ENCODE results near the gene COL8A1. TPM values are rescaled to one million over a fixed set of nuclear protein-coding genes. Genes with fewer than 3 reads are reported as not detected.

COL8A1 gene
- total RNA-seq, 2 donors from 2014 or later, result 0.10 TPM; not detected in 1

- no peaks in the 10 kb centered on the region for H3K4me1 Mint-ChIP-seq (ENCODE audit: low read depth in 2 of 2)
- no peaks in the 10 kb centered on the region for H3K36me3 Mint-ChIP-seq
- H3K27me3 Mint-ChIP-seq, result peaks cover 5 to 8% of the 10 kb centered on the region in 2 donors
- ATAC-seq, result peak in 1 of 2 donors; percentile 61
- DNase-seq (ENCODE audit: low spot score), result no peak
- H3K9me3 Mint-ChIP-seq, result no peaks in the 10 kb centered on the region
- H3K4me3 Mint-ChIP-seq, result no peak overlapping the region
- no peak overlapping the region for H3K27ac Mint-ChIP-seq
Observed at GRCh38 chr3:99753268-99753975, 115.0 kb downstream of the COL8A1 start.

- no peak overlapping the region for H3K4me3 Mint-ChIP-seq
- H3K9me3 Mint-ChIP-seq, result no peaks in the 10 kb centered on the region
- H3K27me3 Mint-ChIP-seq, result peaks cover 12 to 15% of the 10 kb centered on the region in 2 donors
- H3K27ac Mint-ChIP-seq, result no peak overlapping the region
- ATAC-seq (no peak), DNase-seq (ENCODE audit: low spot score) (no peak)
- H3K36me3 Mint-ChIP-seq, result no peaks in the 10 kb centered on the region
- no peaks in the 10 kb centered on the region for H3K4me1 Mint-ChIP-seq (ENCODE audit: low read depth in 2 of 2)
Observed at GRCh38 chr3:99755831-99756230, 117.4 kb downstream of the COL8A1 start.

GRCh38 chr3:99757966-99758365 is 119.6 kb downstream of the COL8A1 start:
- no peaks in the 10 kb centered on the region for H3K36me3 Mint-ChIP-seq
- no peak for ATAC-seq
- peaks cover 7 to 15% of the 10 kb centered on the region in 2 donors for H3K27me3 Mint-ChIP-seq
- H3K9me3 Mint-ChIP-seq, result no peaks in the 10 kb centered on the region
- no peak for DNase-seq (ENCODE audit: low spot score)
- H3K4me1 Mint-ChIP-seq (ENCODE audit: low read depth in 2 of 2), result no peaks in the 10 kb centered on the region
- H3K4me3 Mint-ChIP-seq, result no peak overlapping the region
- H3K27ac Mint-ChIP-seq, result no peak overlapping the region

GRCh38 chr3:99758502-99759177 is 120.2 kb downstream of the COL8A1 start:
- H3K4me3 Mint-ChIP-seq, result no peak overlapping the region
- peaks cover 7 to 15% of the 10 kb centered on the region in 2 donors for H3K27me3 Mint-ChIP-seq
- ATAC-seq (no peak), DNase-seq (ENCODE audit: low spot score) (no peak)
- no peaks in the 10 kb centered on the region for H3K36me3 Mint-ChIP-seq
- no peaks in the 10 kb centered on the region for H3K9me3 Mint-ChIP-seq
- H3K4me1 Mint-ChIP-seq (ENCODE audit: low read depth in 2 of 2), result no peaks in the 10 kb centered on the region
- H3K27ac Mint-ChIP-seq, result no peak overlapping the region

- Mint-ChIP-seq H3K27ac (no peak overlapping the region), H3K27me3 (peaks cover 7 to 15% of the 10 kb centered on the region in 2 donors), H3K9me3 (no peaks in the 10 kb centered on the region), H3K4me3 (no peak overlapping the region), H3K36me3 (no peaks in the 10 kb centered on the region), H3K4me1 (ENCODE audit: low read depth in 2 of 2) (no peaks in the 10 kb centered on the region)
- DNase-seq (ENCODE audit: low spot score), result no peak
- no peak for ATAC-seq
Observed at GRCh38 chr3:99760031-99760430, 121.6 kb downstream of the COL8A1 start.

- Mint-ChIP-seq H3K4me3 (no peak overlapping the region), H3K36me3 (no peaks in the 10 kb centered on the region), H3K27me3 (peaks cover 7 to 10% of the 10 kb centered on the region in 2 donors), H3K4me1 (ENCODE audit: low read depth in 2 of 2) (no peaks in the 10 kb centered on the region), H3K9me3 (no peaks in the 10 kb centered on the region), H3K27ac (no peak overlapping the region)
- DNase-seq (ENCODE audit: low spot score) (no peak), ATAC-seq (no peak)
Observed at GRCh38 chr3:99760629-99761028, 122.2 kb downstream of the COL8A1 start.

- ATAC-seq (no peak), DNase-seq (ENCODE audit: low spot score) (no peak)
- Mint-ChIP-seq H3K27ac (no peak overlapping the region), H3K36me3 (no peaks in the 10 kb centered on the region), H3K4me3 (no peak overlapping the region), H3K27me3 (peaks cover 7 to 10% of the 10 kb centered on the region in 2 donors), H3K4me1 (ENCODE audit: low read depth in 2 of 2) (no peaks in the 10 kb centered on the region), H3K9me3 (no peaks in the 10 kb centered on the region)
Observed at GRCh38 chr3:99761415-99762165, 123.2 kb downstream of the COL8A1 start.

- Mint-ChIP-seq H3K27me3 (peaks cover 7 to 10% of the 10 kb centered on the region in 2 donors), H3K4me1 (ENCODE audit: low read depth in 2 of 2) (no peaks in the 10 kb centered on the region), H3K27ac (no peak overlapping the region), H3K36me3 (no peaks in the 10 kb centered on the region), H3K9me3 (no peaks in the 10 kb centered on the region), H3K4me3 (no peak overlapping the region)
- DNase-seq (ENCODE audit: low spot score) (no peak), ATAC-seq (no peak)
Observed at GRCh38 chr3:99762901-99763300, 124.5 kb downstream of the COL8A1 start.

GRCh38 chr3:99764377-99764776 is 126.0 kb downstream of the COL8A1 start:
- DNase-seq (ENCODE audit: low spot score) (no peak), ATAC-seq (no peak)
- Mint-ChIP-seq H3K4me1 (ENCODE audit: low read depth in 2 of 2) (no peaks in the 10 kb centered on the region), H3K27ac (no peak overlapping the region), H3K9me3 (no peaks in the 10 kb centered on the region), H3K27me3 (peaks cover 7 to 9% of the 10 kb centered on the region in 2 donors), H3K36me3 (no peaks in the 10 kb centered on the region), H3K4me3 (no peak overlapping the region)

- DNase-seq (ENCODE audit: low spot score), result no peak
- no peaks in the 10 kb centered on the region for H3K4me1 Mint-ChIP-seq (ENCODE audit: low read depth in 2 of 2)
- no peak overlapping the region for H3K4me3 Mint-ChIP-seq
- H3K27ac Mint-ChIP-seq, result no peak overlapping the region
- H3K9me3 Mint-ChIP-seq, result no peaks in the 10 kb centered on the region
- no peaks in the 10 kb centered on the region for H3K36me3 Mint-ChIP-seq
- H3K27me3 Mint-ChIP-seq, result peaks cover 0 to 3% of the 10 kb centered on the region in 2 donors
- no peak for ATAC-seq
Observed at GRCh38 chr3:99765042-99765942, 126.9 kb downstream of the COL8A1 start.

- no peaks in the 10 kb centered on the region for H3K9me3 Mint-ChIP-seq
- peaks cover 6% of the 10 kb centered on the region in 2 donors for H3K27me3 Mint-ChIP-seq
- H3K4me3 Mint-ChIP-seq, result no peak overlapping the region
- H3K36me3 Mint-ChIP-seq, result no peaks in the 10 kb centered on the region
- DNase-seq (ENCODE audit: low spot score) (no peak), ATAC-seq (no peak)
- no peak overlapping the region for H3K27ac Mint-ChIP-seq
- H3K4me1 Mint-ChIP-seq (ENCODE audit: low read depth in 2 of 2), result no peaks in the 10 kb centered on the region
Observed at GRCh38 chr3:99767291-99767690, 128.9 kb downstream of the COL8A1 start.

GRCh38 chr3:99768126-99768525 is 129.7 kb downstream of the COL8A1 start:
- Mint-ChIP-seq H3K27me3 (peaks cover 3 to 6% of the 10 kb centered on the region in 2 donors), H3K4me1 (ENCODE audit: low read depth in 2 of 2) (no peaks in the 10 kb centered on the region), H3K9me3 (no peaks in the 10 kb centered on the region), H3K4me3 (no peak overlapping the region), H3K36me3 (no peaks in the 10 kb centered on the region), H3K27ac (no peak overlapping the region)
- DNase-seq (ENCODE audit: low spot score), result no peak
- no peak for ATAC-seq

- DNase-seq (ENCODE audit: low spot score), result no peak
- H3K27ac Mint-ChIP-seq, result no peak overlapping the region
- no peaks in the 10 kb centered on the region for H3K9me3 Mint-ChIP-seq
- H3K4me3 Mint-ChIP-seq, result no peak overlapping the region
- no peaks in the 10 kb centered on the region for H3K4me1 Mint-ChIP-seq (ENCODE audit: low read depth in 2 of 2)
- no peak for ATAC-seq
- H3K36me3 Mint-ChIP-seq, result no peaks in the 10 kb centered on the region
- H3K27me3 Mint-ChIP-seq, result peaks cover 3 to 6% of the 10 kb centered on the region in 2 donors
Observed at GRCh38 chr3:99768808-99769501, 130.6 kb downstream of the COL8A1 start.

Measured in natural killer cell treated with Interleukin-12 subunit alpha and Interleukin-12 subunit beta and Interleukin-15 and Interleukin-18, amount 100 ng/mL, for 72 hours (primary cell).